SHP77 treated with DMSO at 0.1 percent for 48 hours (cell line): ENCODE data around the gene SURF1.
"Not testable (repeated sequence)": the region's sequence is repeated elsewhere in the genome, so short reads cannot be mapped to it uniquely, and the experiment has no call there.

Source experiments
- DNase-seq: peaks from one replicate; lab custom pipeline; 2025; lab: John Stamatoyannopoulos, UW

Gene SURF1

DNA sequence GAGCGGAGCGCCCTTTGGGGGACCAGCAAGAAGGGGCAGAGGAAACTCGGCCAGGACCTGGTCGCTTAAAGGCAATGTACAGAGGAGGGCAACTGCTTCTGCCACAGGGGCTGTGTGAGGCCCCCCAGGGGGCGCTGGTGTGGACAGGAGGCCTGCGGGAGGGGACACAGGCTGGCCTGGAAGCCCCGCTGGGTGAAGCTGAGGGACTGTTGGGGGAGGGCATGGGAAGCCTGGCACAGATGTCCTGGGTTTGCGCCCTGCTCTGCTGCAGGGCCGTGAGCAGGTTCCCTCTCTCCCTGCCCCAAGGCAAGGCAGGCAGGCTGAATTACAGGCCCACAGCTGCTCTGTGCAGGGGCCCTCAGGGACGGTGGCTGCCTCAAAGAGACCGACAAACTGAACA is 13.7 kb downstream of the SURF1 start:
- no peak for DNase-seq

DNA sequence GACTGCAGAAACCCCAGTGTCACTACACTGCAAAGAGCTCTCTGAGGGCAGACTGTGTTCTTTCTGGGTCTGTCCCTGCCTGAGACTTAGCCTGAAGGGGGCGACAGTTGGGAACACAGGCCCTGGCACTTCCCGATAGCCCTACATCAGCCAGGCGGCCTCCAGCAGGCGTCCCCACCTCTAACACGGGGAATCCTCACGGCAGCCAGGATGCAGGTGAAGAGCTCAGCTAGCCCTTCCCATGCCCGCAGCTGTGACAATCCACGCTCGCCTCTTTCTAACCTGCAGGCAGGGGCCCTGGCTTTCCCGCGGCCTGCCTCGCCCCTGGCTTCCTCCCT is 14.2 kb downstream of the SURF1 start:
- DNase-seq = no peak

DNA sequence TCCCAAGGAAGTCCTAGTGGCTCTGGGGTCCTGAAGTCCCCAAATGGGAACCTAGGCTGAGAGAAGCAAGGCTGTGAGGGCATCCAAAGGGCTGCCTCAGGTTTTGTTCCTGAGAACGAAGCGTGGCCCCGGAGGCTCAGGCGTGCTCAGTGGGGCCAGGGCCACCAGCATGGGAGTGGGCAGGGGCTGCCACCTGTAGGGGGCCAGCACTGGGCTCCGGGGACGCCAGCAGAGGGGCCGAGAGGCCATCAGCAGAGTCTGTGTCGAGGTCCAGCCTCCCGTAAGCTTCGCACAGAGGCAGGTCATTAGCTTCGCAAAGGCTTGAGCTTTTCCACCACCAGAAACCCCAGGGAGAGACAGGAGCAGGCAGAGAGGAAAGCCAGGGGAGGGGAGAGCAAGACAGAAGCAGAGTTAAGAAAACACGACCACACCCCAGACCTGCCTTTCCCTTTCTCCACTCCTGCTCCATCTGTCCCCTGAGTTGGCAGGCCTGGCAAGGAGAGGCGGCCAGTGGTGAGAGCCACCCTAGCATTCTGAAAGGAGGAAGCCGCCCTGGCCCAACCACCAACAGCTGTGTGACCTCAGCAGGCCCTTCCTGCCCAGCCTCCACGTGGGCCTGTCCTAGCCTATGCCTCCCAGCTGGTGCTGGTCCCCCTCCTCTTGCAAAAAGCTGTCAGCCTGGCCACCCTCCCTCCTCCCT is 14.8 kb downstream of the SURF1 start:
- no peak for DNase-seq

DNA sequence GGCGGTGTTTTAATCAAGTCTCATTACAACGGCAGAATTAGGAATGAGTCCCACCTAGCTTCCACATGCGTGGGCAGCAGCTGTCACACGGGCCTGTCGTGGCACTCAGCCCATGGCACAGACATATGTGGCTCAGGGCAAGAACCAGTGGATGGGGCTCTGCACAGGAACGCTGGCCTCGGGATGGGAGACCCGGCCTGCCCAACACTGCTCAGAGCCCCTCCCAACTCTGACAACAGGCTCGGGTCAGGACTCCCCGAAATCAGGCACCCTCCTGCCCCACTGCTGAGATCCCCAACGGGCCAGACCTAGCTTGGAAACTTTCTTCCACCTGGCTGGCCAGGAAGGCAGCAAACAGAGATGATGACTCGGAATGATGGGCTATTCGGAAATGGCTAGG is 15.4 kb downstream of the SURF1 start:
- DNase-seq = no peak

DNA sequence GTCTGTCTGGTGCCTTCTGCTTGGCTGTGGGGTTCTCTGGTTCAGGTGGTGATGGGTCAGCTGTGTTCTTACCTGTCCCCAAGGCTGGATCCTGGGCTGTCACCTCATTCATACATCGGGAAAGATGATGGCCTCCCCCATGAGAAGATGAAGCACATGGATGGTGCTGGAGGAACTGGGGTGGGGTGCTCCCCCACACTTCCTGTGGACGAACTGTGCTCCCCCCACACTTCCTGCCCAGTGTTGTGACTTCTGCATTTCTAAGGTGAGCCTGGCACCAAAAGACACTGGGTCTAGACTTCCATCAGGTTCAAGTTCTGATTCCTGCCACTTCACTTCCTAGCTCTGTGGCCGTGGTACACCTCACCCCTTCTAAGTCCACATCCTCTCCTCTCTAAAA is 16.0 kb downstream of the SURF1 start:
- no peak for DNase-seq

- DNase-seq = no peak
These were observed 16.6 kb downstream of the SURF1 start for GRCh38 chr9:133339641-133340040.

- DNase-seq = peak; percentile 85
These were observed 20.1 kb downstream of the SURF1 start, which contains the start of gene SURF6 for GRCh38 chr9:133335924-133336811. SURF6 (minus strand) TSS chr9:133336188; CDS start chr9:133336132, 56 bp downstream.

DNA sequence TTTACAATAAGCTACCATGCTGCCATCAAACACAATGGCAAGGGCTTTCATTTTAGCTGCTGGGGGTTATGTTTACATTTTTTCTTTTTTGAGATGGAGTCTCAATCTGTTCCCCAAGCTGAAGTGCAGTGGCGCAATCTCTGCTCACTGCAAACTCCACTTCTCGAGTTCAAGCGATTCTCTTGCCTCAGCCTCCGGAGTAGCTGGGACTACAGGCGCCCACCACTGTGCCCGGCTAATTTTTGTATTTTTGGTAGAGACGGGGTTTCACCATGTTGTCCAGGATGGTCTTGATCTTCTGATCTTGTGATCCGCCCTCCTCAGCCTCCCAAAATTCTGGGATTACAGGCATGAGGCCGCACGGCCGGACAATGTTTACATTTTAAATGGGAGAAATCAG is 21.4 kb downstream of the SURF1 start:
- not testable (repeated sequence) for DNase-seq

DNA sequence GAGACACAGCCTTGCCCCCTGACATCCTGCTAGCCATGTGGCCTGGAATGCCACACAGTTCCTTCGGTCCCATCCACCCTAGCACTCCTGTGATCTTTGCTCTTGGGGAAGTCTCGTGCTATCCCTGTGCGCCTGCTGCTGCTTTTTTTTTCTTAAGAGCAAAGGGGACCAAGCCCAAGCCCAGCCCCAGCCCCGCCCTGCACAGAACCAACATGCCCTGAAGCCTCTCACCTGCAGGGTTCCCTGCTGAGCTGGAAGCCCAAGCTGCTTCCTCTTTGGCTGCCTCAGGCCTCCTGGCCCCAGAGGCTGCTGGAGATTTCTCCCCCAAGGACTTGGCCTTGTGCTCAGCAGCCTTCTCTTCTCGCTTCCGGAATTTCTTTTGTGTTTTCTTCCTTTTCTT is 22.1 kb downstream of the SURF1 start:
- DNase-seq = no peak

- no peak for DNase-seq
These were observed 22.7 kb downstream of the SURF1 start for GRCh38 chr9:133333566-133333965.

- DNase-seq = no peak
These were observed 23.3 kb downstream of the SURF1 start for GRCh38 chr9:133333011-133333410.

- no peak for DNase-seq
These were observed 23.9 kb downstream of the SURF1 start for GRCh38 chr9:133332381-133332730.

DNA sequence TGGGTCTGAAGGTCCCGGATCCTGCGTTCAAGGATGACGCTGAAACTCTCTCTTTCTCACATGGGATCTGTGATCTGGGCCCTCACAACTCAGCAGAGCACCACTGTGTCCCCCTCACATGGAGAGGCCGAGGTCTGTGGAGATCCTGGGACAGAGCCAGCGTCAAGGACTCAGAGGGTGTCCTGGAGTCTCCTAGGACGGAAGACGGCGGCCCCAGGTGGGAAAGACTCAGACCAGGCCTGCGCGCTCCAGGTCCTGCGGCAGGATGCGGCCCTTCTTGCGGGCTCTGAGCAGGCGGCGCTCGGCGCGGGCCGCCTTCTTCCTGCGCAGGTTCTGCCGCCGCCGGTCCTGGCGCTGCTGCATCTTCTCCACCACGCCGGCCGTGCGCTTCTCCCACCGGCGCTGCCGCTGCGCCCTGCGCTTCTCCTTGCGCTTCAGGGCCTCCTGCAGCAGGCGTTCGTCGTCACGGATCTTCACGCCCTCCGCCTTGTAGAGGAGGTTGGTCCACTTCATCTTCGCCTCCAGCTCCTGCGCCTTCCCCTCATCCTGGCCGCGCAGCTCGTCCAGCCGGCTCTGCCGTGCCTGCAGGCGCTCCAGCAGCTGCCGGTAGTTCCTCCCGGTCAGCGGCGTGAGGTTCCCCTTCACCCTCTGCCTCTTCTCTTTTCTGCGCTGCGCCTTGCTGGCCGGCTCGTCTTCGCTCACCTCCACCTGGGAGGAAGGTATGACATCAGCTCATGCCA is 24.5 kb downstream of the SURF1 start:
- no peak for DNase-seq

GRCh38 chr9:133331221-133331620 is 25.1 kb downstream of the SURF1 start:
- DNase-seq = no peak

DNA sequence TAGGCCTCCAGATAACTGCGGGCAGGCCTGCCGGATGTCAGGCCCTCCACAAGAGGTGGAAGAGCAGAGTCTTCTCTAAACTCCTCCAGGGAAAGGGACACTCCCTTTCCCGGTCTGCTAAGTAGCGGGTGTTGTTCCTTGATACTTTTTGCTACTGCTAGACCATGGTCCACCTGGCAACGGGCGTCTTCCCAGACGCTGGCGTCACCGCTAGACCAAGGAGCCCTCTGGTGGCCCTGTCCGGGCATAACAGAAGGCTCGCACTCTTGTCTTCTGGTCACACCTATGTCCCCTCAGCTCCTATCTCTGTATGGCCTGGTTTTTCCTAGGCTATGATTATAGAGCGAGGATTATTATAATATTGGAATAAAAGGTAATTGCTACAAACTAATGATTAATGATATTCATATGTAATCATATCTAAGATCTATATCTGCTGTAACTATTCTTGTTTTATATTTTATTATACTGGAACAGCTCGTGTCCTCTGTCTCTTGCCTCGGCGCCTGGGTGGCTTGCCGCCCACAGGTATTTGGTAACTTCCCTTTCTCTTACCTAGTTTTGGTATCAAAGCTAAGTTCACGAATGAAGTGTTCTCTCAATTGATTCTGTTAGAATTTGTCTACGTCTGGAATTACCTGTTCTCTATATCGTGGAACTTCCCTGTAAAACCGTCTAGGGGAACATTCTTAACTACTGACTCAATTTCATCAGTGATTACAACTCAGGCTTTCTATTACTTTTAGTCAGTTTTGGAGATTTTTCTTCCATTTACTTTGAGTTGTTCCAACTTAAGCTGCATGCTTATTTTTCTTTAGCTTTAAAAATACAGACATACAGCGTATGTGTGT is 26.8 kb downstream of the SURF1 start:
- peak; percentile 17 for DNase-seq

- no peak for DNase-seq
These were observed 28.3 kb downstream of the SURF1 start for GRCh38 chr9:133327834-133328484.

DNA sequence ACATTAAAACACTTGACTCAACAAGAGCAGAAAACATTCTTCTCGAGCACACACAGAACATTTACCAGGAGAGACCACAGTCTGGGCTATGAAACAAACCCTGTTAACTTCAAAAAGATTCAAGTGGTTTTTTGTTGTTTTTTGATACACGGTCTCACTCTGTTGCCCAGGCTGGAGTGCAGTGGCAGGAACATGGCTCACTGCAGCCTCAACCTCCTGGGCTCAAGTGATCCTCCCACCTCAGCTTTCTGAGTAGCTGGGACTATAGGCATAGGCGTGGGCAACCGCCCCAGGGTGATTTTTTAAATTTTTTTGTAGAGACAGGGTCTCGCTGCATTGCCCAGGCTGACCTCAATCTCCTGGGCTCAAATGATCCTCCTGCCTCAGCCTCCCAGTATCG is 29.3 kb downstream of the SURF1 start:
- DNase-seq = not testable (repeated sequence)

- no peak for DNase-seq
These were observed 32.1 kb downstream of the SURF1 start for GRCh38 chr9:133323991-133324703.

DNA sequence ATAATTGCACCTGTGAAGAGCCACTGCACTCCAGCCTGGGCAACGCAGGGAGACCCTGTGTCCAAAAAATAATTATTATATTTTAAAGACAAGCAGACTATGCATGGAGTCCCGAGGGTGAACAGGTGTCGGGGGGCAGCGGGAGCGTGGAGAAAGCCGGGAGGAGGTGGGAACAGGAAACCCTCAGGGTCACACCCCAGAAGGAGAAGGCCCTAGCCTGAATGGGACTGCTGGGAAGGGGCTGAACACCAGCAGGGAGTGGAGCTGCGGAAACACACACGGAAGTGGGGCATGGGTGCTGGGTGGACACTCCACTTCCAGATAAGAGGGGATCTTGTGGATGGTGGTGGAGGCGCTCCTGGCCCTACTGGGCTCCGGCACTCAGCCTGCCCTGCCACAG is 33.1 kb downstream of the SURF1 start:
- no peak for DNase-seq

GRCh38 chr9:133322701-133323100 is 33.6 kb downstream of the SURF1 start:
- no peak for DNase-seq
